Esophagus squamous epithelium (tissue), 4 donors: ENCODE measurements around the gene PWP1.

Experiments used
- POLR2A ChIP-seq, 4 donors: fragments of 450-650 bp; IDR thresholded peaks; one replicate each; pipeline ENCODE4 v1.6.1; 2017; ENCODE audit warnings: antibody characterized with exemption in 4 of 4, mild to moderate bottlenecking in 4 of 4, moderate library complexity in 3 of 4
- TF ChIP-seq, protein P1 (sequence below), 6 experiments: fragments of 450-650 bp in 4 of 6; fragments of 200-600 bp in 2 of 6; sonication (generic) in 2 of 6; IDR thresholded peaks; one replicate each; pipeline ENCODE4 v1.5.1; 2016 to 2019; ENCODE audit warnings: antibody characterized with exemption in 6 of 6, mild to moderate bottlenecking in 4 of 6, moderate library complexity in 4 of 6

- TF ChIP-seq, protein P1, sequence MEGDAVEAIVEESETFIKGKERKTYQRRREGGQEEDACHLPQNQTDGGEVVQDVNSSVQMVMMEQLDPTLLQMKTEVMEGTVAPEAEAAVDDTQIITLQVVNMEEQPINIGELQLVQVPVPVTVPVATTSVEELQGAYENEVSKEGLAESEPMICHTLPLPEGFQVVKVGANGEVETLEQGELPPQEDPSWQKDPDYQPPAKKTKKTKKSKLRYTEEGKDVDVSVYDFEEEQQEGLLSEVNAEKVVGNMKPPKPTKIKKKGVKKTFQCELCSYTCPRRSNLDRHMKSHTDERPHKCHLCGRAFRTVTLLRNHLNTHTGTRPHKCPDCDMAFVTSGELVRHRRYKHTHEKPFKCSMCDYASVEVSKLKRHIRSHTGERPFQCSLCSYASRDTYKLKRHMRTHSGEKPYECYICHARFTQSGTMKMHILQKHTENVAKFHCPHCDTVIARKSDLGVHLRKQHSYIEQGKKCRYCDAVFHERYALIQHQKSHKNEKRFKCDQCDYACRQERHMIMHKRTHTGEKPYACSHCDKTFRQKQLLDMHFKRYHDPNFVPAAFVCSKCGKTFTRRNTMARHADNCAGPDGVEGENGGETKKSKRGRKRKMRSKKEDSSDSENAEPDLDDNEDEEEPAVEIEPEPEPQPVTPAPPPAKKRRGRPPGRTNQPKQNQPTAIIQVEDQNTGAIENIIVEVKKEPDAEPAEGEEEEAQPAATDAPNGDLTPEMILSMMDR (IDR thresholded peaks at IDR 0.05): no peak
- TF ChIP-seq POLR2A (IDR thresholded peaks at IDR 0.05): no peak
These were observed 75.9 kb downstream of the PWP1 start for GRCh38 chr12:107761502-107761904.
